H54 (cell line): Measurements from ENCODE around the gene GIMD1.
"Not testable (repeated sequence)": the region's sequence is repeated elsewhere in the genome, so short reads cannot be mapped to it uniquely, and the experiment has no call there.

Experiments
- DNase-seq: peaks from one replicate; pipeline ENCODE4 v3.0.0; 2011; ENCODE audit warnings: low spot score, mixed read lengths; ENCODE audit not compliant: insufficient read length
- FAIRE-seq: peaks from 3 replicates; lab custom pipeline; 2011; peaks lifted over from hg19 to GRCh38; lab: Jason Lieb, UNC
- POLR2A ChIP-seq: IDR thresholded peaks from 2 replicates; pipeline ENCODE4 v1.6.1; 2011; ENCODE audit warnings: low read depth, mild to moderate bottlenecking, low read length

GIMD1 gene

DNA sequence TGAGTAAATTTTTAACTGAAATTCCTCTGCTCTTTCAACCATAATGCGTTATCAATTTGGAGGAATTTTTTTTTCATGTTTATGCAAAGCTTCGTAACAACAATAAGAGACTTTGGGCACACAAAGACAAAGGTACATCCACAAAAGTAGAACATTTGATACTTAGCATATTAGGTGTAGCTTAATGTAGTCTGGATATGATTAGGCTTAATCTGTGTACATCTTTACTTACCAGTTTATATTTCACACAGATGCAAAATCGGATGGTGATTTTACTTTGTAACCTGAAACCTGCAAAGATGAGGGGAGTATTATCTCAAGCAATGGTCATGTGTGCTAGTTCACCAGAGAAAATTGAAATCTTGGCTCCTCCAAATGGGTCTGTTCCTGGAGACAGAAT is 32.0 kb downstream of the GIMD1 start:
- FAIRE-seq: no peak

DNA sequence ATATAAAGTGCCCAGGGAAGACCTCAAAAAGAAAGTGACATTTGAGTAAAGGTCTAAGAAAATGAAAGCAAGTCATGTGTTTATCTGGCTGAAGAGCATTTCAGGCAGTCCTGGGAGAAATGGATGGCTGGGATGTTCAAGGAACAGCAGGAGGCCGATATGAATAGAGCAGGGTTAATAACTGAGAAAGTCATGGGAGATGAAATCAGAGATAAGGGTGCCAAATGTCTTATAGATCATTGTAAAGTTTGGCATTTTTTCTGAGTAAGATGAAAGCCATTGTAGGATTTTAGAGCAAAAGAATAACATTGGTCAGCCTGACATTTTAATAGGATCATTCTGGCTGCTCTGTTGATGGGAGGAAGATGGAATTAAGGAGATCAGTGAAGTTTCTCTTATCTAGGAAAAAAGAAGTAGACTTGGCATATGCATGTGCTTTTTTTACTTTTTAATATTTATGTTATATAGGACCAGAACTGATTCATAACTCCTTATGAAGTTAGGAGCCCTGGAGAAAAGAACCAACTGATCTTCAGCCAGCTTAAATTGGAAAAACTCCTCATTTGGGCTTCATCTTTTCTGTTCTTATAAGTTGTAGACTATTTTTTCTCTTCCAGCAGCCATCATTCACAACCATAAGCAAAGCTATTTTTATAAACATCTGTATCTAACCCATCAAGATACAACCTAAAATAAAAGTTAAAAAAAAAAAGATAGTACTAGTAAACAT is 33.7 kb downstream of the GIMD1 start:
- TF ChIP-seq POLR2A: no peak
- FAIRE-seq (no peak), DNase-seq (no peak)

More for the DNA sequence above, 32.0 kb downstream of the GIMD1 start:
- DNase-seq: no peak
- TF ChIP-seq POLR2A: no peak

- DNase-seq: no peak
- no peak for TF ChIP-seq POLR2A
- FAIRE-seq: no peak
Measured at GRCh38 chr4:106333186-106333585, 35.4 kb downstream of the GIMD1 start.

- no peak for DNase-seq
- TF ChIP-seq POLR2A: no peak
- no peak for FAIRE-seq
Measured at GRCh38 chr4:106329041-106329618, 39.4 kb downstream of the GIMD1 start.

DNA sequence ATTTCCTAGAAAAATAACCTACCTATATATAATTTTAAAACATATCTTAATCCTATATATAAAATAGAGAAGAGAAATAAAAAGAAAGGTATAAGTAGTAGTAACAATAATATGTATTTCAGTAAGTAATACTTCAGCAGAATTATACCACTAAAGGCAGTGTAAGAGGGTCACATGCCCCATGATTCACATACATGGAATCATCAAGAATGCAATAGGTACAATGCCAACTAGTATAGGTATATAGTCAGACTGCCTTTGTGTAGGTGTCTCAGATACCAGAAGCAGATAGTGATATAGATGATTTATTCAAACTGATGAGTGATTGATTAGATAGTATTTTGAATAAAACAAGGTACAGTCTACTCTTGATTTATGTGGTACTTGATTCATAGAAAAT is 42.8 kb downstream of the GIMD1 start:
- TF ChIP-seq POLR2A: no peak
- DNase-seq (no peak), FAIRE-seq (no peak)

DNA sequence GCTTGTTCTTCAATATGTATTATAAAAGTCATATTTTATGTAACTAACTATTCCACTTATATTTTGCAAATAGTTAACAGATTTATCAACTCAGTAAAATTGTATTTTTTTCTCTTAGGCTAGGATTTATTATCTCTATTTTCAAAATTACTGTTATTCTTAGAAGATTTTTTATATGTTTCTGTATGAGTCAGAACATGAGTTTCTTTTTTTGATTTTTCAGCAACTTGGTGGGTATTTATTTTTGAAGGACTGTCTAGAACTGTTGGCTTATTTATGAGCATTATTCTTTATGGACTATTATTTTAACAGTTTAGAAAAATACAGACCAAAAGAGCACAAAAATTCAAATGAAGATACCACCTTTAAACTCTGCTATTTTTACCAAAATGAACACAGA is 45.5 kb downstream of the GIMD1 start:
- FAIRE-seq (no peak), DNase-seq (no peak)
- TF ChIP-seq POLR2A: no peak

- DNase-seq, FAIRE-seq: not testable (repeated sequence)
Measured at GRCh38 chr4:106321814-106322213, 46.8 kb downstream of the GIMD1 start.

- not testable (repeated sequence) for FAIRE-seq, DNase-seq
Measured at GRCh38 chr4:106321168-106321567, 47.4 kb downstream of the GIMD1 start.

DNA sequence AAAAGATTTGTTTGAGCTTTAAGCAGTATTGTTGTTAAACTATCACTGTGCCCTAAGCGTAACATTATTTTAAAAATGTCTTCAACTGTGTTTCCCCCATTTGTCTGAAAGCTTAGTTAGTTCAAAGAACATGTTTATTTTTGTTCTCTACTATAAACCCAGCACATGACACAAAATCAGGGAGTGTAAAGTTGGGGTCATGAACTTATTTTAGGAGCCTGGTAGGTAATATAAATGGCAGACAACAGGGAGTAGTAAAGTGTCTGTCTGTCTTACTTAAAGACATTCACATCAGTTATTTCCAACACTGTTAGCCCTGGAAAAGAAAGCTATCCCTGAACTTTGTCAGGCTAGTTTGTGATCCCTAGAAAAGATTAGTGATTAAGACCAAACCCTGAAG is 48.3 kb downstream of the GIMD1 start:
- DNase-seq (no peak), FAIRE-seq (no peak)
- TF ChIP-seq POLR2A: no peak

DNA sequence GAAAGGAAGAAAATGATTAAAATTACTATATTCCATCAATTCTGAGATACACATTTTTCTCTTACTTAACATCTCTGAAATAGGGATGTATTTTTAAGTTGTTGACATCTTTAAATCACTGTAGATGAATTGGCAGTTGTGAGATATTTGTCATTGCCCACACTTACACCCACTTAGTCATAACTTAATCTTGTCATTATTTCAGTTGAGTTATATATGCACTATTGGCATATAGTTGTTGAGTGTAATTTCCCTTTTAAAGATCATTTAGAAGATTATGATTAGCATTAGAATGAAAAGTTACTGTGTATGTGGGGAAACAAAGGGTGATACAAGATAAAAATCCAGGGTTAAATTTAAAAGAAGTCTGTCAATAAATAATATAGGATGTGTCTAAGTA is 50.1 kb downstream of the GIMD1 start:
- no peak for FAIRE-seq
- TF ChIP-seq POLR2A: no peak
- no peak for DNase-seq

DNA sequence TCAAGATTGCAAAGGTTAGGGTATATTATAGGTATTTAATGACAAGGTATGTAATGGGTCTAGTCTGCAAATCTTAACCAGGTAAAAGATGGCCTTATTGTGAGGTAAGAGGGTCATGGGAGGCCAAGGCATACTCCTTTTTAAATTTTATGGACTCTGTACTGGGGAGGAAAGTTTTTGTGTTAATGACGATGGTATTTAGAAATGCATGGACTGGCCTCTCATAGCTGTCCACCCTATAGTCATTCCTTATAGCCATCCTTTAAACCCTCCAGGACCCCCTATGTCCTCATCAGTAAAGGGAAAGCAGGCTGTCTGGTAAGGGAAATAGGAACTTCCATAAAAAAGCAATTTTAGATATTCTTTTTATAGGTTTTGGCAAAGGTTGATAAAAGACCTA is 50.8 kb downstream of the GIMD1 start:
- TF ChIP-seq POLR2A: no peak
- no peak for DNase-seq
- no peak for FAIRE-seq

- no peak for TF ChIP-seq POLR2A
- no peak for DNase-seq
- no peak for FAIRE-seq
Measured at GRCh38 chr4:106316773-106317409, 51.7 kb downstream of the GIMD1 start.

DNA sequence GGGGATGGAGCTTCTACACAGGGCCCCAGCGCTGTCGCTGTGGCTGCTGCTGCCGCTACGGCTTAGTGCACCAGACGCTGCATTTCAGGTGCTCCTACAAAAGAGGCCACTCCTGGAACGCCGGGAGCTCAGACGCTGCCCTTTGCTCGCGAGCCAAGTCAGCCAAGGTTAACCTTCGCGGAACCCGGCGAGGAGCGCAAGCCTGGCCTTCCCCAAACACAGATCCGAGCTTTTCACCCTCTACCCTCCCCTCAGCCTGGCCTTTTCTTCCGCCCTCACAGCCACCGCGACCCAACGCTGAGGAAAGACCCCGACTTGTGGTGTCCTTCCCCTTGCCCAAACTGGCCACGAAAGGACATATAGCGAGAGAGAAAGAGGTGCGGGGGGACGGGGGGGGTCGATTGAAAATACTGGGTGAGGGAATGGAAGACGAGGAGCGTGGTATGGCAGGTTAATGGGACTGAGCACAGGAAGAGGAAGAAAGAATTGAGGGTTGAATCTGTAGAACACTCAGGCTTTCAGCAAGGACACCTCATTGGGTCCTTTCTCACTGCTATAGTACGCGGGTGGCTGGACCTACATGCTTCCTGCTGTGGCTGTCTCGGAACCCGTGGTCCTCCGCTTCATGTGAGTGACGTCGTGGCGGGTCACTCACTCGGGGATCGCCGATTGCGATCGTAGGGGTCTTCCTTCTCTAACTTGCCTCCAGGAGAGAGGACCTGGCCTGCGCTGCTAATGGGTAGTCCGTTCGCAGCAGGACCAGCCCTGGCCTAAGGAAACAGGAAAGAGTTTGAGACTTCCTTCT is 52.4 kb downstream of the GIMD1 start, which contains the start of the genes AIMP1 and TBCK:
Gene AIMP1 (plus strand): TSS at position 583 of the 805 bp plus-strand sequence. CDS start 8,460 bp downstream, outside the sequence.
Gene TBCK (minus strand): TSS at position 242 of the 805 bp plus-strand sequence. CDS start 7,249 bp downstream, outside the sequence.
- DNase-seq (peak; percentile 50), FAIRE-seq (peak; percentile 93)
- TF ChIP-seq POLR2A: peak; percentile 69
